MCF 10A (cell line): ENCODE measurements around the gene PALD1. TPM values are rescaled to one million over a fixed set of nuclear protein-coding genes. Genes with fewer than 3 reads are reported as not detected.

Source experiments
- BruUV-seq: library from RNA; stranded (reverse); fragments of 400-500 nt; replicated peaks from 2 replicates; lab custom pipeline; 2021; lab: Mats Ljungman, UMichigan
- CTCF ChIA-PET: fragments of 300-600 bp; sonication (Branson Sonifier 250); formaldehyde crosslinking; extraction: SDS; loops from one replicate; lab custom pipeline; 2021; ENCODE audit warnings: antibody characterized with exemption, inconsistent platforms; lab: Yijun Ruan, JAX
- POLR2A ChIA-PET: fragments of 300-600, 350-650 bp; sonication (Branson Sonifier 250); formaldehyde crosslinking; extraction: SDS; loops from one replicate; lab custom pipeline; 2020; ENCODE audit warnings: antibody characterized with exemption, inconsistent platforms; lab: Yijun Ruan, JAX
- DNase-seq: peaks from one replicate; pipeline ENCODE4 v3.0.0-alpha.2; 2018; ENCODE audit not compliant: unreplicated experiment
- H3K27ac Mint-ChIP-seq: one replicate; pipeline ENCODE4 v1.8.0; 2022; ENCODE audit warnings: mild to moderate bottlenecking, low read depth, mixed read lengths; ENCODE audit not compliant: unreplicated experiment
- H3K27me3 Mint-ChIP-seq: one replicate; pipeline ENCODE4 v1.8.0; 2022; ENCODE audit warnings: mixed read lengths; ENCODE audit not compliant: insufficient read depth, unreplicated experiment
- H3K36me3 Mint-ChIP-seq: one replicate; pipeline ENCODE4 v1.8.0; 2022; ENCODE audit warnings: mild to moderate bottlenecking, moderate library complexity, mixed read lengths; ENCODE audit not compliant: insufficient read depth, unreplicated experiment
- H3K4me1 Mint-ChIP-seq: one replicate; pipeline ENCODE4 v1.8.0; 2022; ENCODE audit warnings: mixed read lengths; ENCODE audit not compliant: insufficient read depth, unreplicated experiment
- H3K4me3 Mint-ChIP-seq: one replicate; pipeline ENCODE4 v1.8.0; 2022; ENCODE audit warnings: mild to moderate bottlenecking, moderate library complexity, mixed read lengths; ENCODE audit not compliant: unreplicated experiment
- H3K9me3 Mint-ChIP-seq: one replicate; pipeline ENCODE4 v1.8.0; 2022; ENCODE audit warnings: mixed read lengths; ENCODE audit not compliant: unreplicated experiment
- intact Hi-C: fragments of 100-400 bp; cut with micrococcal nuclease; formaldehyde crosslinking; loops from 2 replicates; pipeline ENCODE4 v1.14.1; 2022
- total RNA-seq: library from RNA; stranded (reverse); gene quantifications from 2 replicates; pipeline ENCODE4 v1.2.3, GENCODE V29; 2022
- TF ChIP-seq, protein P1 (sequence below): fragments of 200-600 bp; IDR thresholded peaks from one replicate; pipeline ENCODE4 v1.8.0; 2022; ENCODE audit warnings: antibody characterized with exemption, mild to moderate bottlenecking; ENCODE audit not compliant: unreplicated experiment

PALD1 gene
- total RNA-seq, 1 experiment from 2014 or later, result 0.12 TPM

DNA sequence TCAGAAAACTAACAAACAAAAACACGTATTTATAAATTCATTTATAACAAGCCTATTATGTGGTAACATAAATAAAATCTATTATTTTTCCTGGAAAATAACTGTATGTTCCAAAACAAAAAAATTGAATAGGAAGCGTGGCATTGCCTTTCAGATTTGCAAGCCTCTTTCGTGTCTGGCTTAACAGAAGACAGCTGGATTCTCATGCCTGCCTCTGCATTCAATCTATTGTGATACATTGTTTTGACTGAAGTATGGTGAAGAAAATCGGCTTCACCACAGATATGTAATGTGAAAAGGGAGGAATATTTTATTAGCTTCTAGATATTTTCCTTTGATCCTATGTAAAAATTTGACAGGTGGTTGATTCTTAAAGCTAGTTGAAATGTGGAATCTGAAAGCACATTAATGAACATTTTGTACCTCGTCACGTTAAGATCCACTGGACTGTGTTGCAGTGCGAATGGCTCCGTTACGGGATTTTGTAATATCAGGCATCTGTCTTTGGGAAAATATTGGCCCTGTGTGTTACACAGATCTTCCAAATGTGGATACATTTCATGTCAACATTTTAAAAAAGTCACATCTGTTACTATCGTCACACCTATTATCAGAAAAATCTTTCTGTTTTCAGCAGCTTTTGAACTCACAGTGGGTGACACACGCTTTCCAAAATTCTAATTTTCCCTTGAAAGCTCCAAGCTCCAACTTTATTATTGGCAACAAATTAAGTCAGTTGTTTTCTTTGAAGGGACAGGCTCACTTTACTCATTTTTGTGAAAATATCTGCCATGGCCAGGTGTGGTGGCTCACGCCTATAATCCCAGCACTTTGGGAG is 26.2 kb downstream of the PALD1 start:
- H3K4me1 Mint-ChIP-seq, result no peaks in the 10 kb centered on the region
- ChIA-PET POLR2A (no interaction called here), CTCF (no interaction called here)
- intact Hi-C loops, result no loop called here
- no peak for DNase-seq
- no peaks in the 10 kb centered on the region for H3K27me3 Mint-ChIP-seq
- H3K9me3 Mint-ChIP-seq, result no peaks in the 10 kb centered on the region
- no TSS peak for BruUV-seq
- peaks cover 7% of the 10 kb centered on the region for H3K36me3 Mint-ChIP-seq
- H3K27ac Mint-ChIP-seq, result no peak overlapping the region
- TF ChIP-seq, protein P1, sequence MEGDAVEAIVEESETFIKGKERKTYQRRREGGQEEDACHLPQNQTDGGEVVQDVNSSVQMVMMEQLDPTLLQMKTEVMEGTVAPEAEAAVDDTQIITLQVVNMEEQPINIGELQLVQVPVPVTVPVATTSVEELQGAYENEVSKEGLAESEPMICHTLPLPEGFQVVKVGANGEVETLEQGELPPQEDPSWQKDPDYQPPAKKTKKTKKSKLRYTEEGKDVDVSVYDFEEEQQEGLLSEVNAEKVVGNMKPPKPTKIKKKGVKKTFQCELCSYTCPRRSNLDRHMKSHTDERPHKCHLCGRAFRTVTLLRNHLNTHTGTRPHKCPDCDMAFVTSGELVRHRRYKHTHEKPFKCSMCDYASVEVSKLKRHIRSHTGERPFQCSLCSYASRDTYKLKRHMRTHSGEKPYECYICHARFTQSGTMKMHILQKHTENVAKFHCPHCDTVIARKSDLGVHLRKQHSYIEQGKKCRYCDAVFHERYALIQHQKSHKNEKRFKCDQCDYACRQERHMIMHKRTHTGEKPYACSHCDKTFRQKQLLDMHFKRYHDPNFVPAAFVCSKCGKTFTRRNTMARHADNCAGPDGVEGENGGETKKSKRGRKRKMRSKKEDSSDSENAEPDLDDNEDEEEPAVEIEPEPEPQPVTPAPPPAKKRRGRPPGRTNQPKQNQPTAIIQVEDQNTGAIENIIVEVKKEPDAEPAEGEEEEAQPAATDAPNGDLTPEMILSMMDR, result no peak
- H3K4me3 Mint-ChIP-seq, result no peak overlapping the region

GRCh38 chr10:70505908-70506307 is 27.3 kb downstream of the PALD1 start:
- Mint-ChIP-seq H3K27me3 (no peaks in the 10 kb centered on the region), H3K9me3 (no peaks in the 10 kb centered on the region), H3K4me3 (no peak overlapping the region), H3K4me1 (no peaks in the 10 kb centered on the region), H3K27ac (no peak overlapping the region), H3K36me3 (peaks cover 7% of the 10 kb centered on the region)
- no TSS peak for BruUV-seq
- intact Hi-C loops, result no loop called here
- DNase-seq, result no peak
- CTCF ChIA-PET, result no interaction called here
- TF ChIP-seq, protein P1, result no peak
- POLR2A ChIA-PET, result no interaction called here

GRCh38 chr10:70507966-70508365 is 29.4 kb downstream of the PALD1 start:
- intact Hi-C loops, result no loop called here
- DNase-seq, result no peak
- Mint-ChIP-seq H3K9me3 (no peaks in the 10 kb centered on the region), H3K27me3 (no peaks in the 10 kb centered on the region), H3K27ac (no peak overlapping the region), H3K4me3 (no peak overlapping the region), H3K36me3 (peaks cover 1% of the 10 kb centered on the region), H3K4me1 (no peaks in the 10 kb centered on the region)
- TF ChIP-seq, protein P1, result no peak
- ChIA-PET CTCF (interaction anchor here (0.6 kb wide), 1 partner anchor 39 kb away, joined by 3 read pairs; no protein-coding TSS in a partner anchor), POLR2A (no interaction called here)
- no TSS peak for BruUV-seq

- Mint-ChIP-seq H3K4me1 (no peaks in the 10 kb centered on the region), H3K9me3 (no peaks in the 10 kb centered on the region), H3K27ac (no peak overlapping the region), H3K27me3 (no peaks in the 10 kb centered on the region), H3K36me3 (no peaks in the 10 kb centered on the region), H3K4me3 (no peak overlapping the region)
- DNase-seq, result no peak
- TF ChIP-seq, protein P1, result no peak
- CTCF ChIA-PET, result interaction anchor here (0.8 kb wide), 1 partner anchor 48 kb away, joined by 3 read pairs; no protein-coding TSS in a partner anchor
- BruUV-seq, result no TSS peak
- intact Hi-C loops, result no loop called here
- POLR2A ChIA-PET, result no interaction called here
These were observed 30.6 kb downstream of the PALD1 start for GRCh38 chr10:70508912-70509756.
